NCI-H1105 (cell line): ENCODE measurements around the gene RASAL1.

Experiments used
- DNase-seq: peaks from one replicate; lab custom pipeline; 2025; lab: John Stamatoyannopoulos, UW

The RASAL1 gene

DNA sequence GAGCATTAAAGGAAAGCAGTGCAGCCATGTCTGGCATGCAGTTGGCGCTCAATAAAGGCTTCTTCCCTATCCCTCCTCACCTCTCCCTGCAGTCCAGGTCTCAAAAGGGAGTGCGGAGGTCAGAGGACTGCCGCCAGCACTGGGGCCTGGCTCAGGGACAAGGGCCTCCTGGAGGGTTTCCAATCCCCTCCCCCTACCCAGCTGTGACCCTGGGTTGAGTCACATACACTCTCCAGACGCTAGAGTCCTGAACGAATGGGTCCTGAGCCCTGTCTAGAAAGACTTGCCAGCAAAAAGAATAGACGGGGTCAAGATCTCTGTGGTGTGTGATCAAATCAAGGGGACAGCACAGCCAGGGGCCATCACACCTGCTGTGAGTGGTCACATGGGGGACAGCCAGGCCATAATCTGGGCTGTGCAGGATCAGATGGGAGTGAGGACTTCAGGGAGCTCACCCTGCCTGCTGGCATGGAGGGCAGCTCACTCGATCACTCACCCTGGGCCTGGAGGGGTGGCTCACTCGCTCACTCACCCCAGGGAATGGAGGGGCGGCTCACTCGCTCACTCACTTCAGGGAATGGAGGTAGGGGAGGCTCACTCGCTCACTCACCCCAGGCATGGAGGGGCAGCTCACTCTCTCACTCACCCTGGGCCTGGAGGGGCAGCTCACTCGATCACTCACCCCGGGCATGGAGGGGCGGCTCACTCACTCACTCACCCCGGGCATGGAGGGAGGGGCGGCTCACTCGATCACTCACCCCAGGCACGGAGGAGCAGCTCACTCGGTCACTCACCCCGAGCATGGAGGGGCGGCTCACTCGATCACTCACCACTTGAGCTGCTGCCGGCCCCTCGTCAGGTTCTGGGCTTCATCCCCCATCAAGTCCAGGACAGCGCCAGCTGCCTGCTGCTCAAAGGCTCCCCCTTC is 26.8 kb upstream of the RASAL1 start:
- DNase-seq = no peak

DNA sequence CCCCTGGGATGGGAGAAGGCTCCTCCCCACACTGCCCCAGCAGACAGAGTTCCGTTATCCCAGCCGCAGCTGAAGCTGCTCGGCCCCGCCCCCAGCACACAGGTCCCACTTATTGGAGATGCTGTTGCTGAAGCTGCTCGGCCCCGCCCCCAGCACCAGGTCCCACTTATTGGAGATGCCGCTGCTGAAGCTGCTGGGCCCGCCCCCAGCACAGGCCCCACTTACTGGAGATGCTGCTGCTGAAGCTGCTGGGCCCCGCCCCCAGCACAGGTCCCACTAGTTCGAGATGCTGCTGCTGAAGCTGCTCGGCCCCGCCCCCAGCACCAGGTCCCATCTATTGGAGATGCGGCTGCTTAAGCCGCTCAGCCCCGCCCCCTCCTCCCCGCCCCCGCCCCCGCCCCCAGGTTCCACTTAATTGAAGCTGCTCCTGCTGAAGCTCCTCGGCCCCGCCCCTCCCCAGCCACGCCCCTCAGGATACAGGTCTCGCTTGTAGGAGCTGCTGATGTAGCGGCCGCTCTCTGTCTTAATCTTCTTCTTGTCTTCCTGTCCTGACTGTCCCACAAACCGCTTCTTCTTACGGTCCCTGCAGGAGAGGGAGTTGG is 26.0 kb upstream of the RASAL1 start:
- DNase-seq = peak; percentile 18

DNA sequence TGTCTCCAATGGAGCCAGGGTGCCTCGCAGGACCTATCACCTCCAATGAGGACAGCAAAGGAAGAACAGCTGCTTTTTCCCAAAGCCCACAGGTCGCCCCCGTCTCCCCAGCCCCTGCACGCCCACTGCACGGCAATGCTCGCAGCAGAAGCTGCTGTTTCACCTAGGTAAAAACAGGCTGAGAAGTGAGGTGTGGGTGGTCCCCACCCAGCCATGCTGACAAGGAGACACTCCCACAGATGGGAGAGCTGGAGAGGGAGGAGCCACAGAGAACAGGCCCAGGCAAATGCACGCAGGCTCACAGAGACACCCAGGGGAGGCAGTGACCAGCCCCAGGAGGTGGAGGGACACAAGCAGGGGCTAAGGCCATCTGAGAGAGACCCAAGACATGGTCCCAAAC is 24.4 kb upstream of the RASAL1 start:
- DNase-seq = no peak

DNA sequence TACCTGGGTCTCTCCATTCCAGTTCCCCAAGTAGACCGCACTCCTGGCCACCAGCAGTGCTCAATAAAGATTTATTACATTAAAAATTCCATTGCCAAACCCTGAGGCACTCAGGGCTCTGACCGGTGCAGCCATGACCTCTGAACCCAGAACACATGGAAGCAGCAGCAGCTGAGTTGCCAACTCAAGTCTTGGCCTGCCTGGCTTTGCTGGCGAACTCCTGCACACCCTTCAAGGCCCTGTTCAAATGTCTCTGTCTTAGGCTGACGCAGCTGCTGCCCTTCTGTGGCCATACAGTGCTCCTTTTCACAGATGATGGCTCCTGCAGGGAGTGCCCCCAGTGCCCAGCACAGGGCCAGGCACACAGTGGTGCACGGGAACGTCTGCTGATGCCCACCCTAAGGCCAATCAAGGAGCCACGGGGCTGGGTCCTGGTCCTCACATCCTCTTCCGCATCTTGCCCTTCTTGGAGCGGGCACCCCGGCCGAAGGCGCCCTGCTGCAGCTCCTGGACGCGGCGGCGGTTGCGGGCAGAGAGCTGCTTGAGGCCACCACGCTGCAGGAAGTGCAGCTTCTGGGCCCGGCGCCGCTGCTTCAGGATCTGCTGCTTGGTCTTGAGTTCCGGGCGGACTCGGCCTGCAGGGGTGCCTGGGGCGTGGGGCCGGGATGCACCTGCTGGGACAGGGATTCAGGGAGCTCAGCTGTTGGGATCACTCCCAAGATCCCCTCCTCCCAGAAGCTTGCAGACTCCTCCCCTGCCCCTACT is 23.1 kb upstream of the RASAL1 start:
- no peak for DNase-seq

DNA sequence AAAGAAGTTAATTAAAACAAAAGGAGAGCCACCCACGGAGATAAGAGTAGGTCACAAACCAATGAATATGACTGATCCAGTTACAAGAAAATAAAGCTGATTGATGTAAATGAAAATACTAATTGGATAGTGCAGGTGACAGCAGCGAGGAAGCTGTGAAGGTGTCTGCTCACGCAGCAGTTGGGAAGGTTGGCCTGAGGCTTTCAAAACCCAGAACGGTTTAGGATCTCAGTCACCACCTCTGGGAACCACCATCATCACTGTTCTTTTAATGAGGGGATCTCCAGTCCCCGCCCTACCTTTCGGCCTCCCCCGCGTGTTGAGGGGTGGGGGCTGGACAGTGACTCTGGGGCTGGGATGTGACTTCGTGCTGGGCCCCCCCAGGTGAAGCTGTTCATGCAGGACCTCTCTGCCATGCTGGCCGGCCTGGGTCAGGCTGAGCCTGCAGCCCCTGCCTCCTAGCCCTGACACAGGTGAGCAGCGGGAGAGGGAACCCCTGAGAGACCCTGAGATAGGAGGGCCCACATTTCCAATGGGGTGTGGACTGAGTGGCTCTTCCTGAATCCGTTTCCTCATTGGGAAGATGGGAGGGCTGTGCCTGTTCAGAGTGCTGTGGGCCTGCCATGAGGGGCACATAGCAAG is 21.8 kb upstream of the RASAL1 start:
- no peak for DNase-seq

DNA sequence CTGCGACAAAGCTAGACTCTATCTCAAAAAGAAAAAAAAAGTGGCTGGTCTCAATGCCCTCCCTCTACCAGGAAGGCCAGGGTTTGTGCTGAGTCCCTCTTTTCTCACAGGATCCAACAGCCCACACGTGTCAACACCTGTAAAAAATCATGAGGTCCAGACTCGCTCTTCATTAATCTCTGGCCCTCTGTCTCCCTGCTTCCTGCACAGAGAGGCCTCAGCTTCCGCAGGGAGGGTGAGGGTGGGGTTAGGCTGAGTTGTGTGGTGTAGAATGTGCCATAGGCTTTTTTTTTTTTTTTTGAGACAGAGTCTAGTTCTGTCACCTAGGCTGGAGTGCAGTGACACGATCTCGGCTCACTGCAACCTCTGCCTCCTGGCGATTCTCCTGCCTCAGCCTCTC is 20.1 kb upstream of the RASAL1 start:
- no peak for DNase-seq

DNA sequence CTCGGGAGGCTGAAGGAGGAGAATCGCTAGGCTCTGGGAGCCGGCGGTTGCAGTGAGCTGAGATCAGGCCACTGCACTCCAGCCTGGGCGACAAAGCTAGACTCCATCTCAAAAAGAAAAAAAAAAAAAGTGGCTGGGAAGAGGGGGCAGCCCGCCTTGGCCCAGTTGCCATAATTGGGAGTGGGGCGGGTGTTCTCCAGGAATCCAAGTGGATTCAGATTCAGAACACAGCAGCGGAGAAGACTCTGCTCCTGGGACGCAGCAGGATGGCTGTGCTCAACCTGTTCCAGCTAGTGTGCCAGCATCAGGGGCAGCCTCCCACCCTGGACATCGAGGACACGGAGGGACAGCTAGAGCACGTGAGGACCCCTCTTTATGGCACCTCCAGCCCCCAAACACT is 19.5 kb upstream of the RASAL1 start:
- no peak for DNase-seq

DNA sequence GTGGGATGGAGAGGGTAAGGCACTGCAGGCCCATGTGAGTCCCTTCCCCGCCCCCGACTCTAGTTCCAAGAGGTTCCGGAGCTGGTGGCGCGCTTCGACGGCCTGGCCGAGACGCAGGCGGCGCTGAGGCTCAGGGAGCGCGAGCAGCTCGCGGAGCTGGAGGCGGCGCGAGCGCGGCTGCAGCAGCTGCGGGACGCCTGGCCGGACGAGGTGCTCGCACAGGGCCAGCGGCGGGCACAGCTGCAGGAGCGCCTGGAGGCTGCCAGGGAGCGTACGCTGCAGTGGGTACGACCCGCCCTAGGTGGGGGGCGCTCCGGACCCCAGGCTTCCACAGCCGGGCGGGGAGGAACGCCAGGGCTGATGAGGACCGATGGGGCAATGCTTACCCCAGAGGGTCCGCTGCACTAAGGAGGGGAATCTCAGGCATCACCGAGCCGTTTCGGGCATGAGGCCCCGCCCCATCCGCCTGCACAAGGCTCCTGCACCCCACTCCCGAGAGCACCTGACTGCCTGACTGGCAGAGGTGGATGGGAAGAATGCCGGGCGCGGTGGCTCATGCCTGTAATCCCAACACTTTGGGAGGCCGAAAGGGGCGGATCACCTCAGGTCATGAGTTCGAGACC is 18.9 kb upstream of the RASAL1 start:
- DNase-seq = peak; percentile 42

DNA sequence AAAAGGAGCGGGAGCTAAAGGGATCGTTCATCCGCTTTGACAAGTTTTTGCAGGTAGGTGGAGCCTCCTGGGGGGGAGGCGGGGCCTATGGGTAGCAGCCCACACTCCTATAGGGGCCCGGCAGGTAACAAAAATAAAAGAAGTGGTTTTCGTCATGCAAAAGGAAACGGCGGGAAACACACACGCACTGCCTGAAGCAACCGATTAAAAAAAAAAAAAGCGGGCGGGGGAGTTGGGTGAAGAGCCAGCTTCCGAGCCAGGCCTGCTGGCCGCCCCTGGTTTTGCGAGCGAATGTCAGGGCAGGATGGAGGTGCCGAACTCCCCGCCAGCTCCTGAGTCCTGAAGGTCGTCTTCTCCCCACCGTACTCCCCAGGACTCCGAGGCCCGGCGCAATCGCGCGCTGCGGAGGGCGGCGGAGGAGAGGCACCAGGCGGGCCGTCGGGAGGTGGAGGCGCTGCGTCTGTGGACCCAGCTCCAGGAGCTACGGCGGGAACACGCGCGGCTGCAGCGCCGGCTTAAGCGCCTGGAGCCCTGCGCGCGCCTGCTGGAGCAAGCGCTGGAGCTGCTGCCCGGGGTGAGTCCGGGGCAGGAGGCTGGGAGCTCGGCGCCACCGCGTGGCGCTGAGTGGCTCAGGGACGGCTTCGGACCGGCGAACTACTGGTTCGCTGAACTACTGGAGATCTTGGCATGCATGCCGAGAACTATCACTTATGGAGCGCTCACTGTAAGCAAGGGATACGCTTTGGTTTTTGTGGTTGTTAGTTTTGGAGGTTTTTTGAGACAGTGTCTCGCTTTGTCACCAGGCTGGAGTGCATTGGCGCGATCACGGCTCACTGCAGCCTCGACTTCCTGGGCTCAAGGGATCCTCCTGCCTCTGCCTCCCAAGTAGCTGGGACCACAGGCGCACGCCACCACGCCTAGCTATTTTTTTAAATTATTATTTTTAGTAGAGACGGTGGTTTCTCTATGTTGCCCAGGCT is 17.6 kb upstream of the RASAL1 start:
- DNase-seq = peak; percentile 82

DNA sequence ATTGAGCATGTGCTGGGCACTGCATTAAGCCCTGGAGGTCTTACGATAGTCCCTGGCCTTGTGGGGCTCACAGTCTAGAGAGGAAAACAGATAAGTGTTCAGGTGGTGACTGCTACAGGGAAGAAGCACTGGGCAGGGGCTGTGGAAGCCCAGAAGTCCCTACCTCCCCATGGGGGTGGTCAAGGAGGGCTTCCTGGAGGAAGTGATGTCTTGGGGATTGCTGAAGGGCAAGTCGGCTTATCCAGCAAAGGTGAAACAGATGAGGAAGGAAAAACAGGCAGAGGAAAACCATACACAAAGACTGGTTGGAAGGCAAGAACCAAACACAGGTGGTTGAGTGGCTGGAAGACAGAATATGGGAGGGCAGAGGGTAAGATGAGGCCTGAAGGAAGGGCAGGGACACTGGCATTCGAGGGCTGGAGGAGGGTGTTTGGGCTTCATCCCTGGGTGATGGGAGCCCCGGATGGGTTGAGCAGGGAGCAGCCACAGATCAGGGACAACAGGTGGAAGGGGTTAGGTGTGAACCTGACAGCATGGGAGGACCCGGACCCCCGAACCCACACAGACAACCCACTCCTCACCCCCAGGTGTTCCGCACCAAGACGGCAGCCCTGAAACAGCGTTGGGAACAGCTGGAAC is 16.8 kb upstream of the RASAL1 start:
- DNase-seq = no peak

DNA sequence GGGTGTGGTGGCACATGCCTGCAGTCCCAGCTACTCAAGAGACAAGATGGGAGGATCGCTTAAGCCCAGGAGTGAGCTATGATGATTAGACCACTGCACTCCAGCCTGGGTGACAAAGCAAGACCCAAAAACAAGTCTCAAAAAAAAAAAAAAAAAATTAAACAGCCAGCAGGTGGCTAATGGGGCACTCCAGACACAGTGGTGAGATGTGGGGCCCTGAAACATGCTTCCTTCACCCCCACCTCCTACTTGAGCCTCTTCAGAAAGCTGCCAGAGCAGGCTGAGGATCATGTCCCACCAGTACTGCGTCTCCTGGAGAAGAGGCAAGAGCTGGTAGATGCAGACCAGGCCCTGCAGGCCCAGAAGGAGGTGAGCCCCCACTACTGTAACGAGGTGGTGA is 16.1 kb upstream of the RASAL1 start:
- no peak for DNase-seq

DNA sequence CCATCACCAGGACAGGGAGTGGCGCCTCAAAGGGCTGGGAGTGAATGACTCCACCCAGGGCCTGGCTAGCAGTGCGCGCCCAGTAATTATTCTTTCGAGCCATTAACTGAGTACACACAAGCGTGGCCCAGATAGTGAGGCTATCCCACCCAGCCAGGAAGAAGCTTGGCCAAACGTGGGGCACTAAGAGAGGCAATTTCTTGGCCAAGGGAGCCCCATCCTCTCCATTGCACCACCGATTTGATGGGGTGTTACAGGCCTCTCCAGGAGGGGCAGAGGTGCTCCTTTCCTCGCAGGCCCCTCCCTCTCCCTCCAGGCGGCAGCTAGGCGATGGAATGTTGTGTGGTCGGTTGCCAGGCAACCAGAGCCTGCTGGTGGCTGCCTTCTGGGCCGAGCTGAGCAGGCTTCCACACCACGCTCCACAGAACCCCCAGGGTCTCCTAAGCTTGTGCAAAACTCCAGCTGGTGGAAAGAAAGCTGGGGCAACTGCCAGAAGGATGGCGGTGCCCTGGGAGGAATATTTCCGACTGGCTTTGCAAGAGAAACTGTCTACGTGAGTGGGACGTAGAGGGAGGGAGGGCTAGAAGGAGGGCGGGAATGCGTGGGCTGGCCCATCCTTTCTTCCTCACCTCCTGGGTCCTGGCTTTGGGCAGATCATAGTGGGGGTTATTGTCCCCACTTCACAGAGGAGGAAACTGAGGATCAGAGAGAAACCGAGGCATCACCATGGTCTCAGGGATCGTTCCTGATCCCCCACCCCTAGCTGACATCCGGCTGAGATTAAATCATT is 14.0 kb upstream of the RASAL1 start, which contains the start of gene CFAP73:
TSS of gene CFAP73 (plus strand) at position 364 of the 790 bp plus-strand sequence. CDS start at position 498, 134 bp downstream.
- DNase-seq = peak; percentile 83

DNA sequence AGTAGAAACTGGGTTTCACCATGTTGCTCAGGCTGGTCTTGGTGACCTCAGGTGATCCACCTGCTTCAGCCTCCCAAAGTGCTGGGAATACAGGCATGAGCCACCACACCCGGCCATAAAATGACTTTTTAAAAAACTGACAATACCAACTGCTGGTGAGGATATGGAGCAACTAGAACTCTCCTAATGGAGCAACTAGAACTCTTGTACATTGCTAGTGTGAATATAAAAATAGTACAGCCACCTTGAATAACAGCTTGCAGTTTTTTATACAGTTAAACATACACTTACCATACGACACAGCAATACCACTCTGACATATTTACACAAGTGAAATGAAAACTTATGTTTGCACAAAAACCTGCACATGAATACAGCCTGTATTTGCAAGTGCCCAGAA is 11.4 kb upstream of the RASAL1 start:
- no peak for DNase-seq

DNA sequence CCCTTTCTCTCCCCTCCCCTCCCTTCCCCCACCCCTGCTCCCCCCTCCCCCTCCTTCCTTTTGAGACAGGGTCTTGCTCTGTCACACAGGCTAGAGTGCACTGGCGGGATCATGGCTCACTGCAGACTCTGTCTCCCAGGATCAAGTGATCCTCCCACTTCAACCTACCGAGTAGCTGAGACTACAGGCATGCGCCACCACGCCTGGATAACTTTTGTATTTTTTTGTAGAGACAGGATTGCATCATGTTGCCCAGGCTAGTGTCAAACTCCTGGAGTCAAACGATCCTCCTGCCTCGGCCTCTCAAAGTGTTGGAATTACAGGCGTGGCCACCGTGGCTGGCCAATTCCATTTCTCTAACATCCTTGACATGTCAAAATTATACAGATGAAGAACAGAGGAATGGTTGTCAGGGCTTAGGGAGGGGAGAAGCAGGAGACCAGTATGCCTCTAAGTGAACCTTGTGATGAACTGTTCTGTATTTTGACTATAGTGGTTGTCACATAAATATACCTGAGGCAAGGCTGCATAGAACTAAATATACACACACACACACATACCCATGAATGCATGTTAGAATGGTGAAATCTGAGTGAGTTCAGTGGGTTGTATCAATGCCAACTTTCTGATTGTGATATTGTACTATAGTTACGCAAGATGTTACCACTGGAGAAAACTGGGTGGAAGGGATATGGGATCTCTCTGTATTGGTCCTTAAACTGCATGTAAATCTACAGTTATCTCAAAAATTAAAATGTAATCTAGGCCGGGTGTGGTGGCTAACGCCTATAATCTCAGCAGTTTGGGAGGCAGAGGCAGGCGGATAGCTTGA is 10.4 kb upstream of the RASAL1 start:
- DNase-seq = no peak

DNA sequence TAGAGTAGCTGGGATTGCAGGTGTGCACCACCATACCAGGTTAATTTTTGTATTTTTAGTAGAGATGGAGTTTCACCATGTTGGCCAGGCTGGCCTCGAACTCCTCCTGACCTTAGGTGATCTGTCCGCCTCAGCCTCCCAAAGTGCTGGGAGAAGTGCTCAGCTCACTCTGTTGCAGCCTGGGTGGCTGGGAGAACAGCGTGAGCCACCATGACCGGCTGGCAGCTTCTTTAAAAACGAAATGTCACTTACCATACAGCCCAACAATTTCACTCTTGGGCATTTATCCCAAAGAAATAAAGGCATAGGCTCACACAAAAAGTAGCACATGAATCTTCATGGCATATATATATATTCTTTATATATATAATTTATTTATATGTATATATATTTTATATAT is 9.2 kb upstream of the RASAL1 start:
- DNase-seq = no peak

DNA sequence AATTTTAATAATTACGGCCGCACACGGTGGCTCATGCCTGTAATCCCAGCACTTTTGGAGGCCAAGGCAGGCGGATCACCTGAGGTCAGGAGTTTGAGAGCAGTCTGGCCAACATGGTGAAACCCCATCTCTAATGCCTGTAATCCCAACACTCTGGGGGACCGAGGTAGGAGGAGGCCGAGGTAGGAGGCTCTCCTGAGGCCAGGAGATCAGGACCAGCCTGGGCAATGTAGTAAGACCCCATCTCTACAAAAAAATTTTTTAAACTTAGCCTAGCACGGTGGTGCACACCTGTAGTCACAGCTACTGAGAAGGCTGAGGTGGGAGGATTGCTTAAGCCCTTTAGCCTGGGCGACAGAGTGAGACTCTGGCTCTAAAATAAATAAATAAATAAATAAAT is 8.4 kb upstream of the RASAL1 start:
- no peak for DNase-seq

DNA sequence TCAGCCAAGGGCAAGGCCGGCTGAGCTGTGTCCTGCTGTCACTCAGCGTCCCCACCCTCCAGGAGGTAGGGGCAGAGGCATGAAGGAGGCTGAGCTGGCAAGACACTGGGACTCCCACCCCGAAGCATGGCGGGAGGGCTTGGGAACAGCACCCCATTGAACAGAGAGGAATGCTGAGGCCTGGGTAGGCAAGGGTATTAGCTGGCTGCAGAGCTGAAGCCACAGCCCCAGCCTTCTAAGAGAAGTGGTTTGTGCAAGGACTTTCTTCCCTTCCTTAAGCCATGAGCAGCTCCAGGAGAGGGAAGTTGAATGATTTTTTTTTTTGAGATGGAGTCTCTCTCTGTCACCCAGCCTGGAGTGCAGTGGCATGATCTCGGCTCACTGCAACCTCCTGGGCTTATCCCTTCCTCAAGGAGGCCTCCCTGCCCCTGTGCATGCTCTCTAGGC is 7.3 kb upstream of the RASAL1 start:
- no peak for DNase-seq
